ENCODE results near the gene TF.

TF gene

DNA sequence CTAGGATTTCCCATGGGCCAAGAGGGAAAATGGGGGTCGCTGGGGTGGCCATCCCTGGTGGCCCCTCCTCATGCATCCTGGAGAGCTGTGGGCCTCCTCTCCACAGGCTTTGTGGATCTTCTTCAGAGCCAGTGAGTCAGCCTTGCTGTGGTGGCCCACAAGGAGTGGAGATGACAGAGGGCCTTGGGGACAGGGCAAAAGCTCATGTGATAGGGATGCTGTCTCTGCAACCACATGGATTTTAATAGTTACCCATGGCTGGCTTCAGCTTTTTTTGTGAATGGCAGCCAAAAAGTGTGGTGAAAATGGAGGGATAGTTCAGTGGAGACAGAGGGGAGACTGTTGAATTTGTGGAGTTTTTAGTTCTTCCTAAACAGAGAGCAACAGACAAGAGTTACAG is 1.2 kb downstream of the TF start:
- DNase-seq (ENCODE audit: low spot score) = no peak

DNA sequence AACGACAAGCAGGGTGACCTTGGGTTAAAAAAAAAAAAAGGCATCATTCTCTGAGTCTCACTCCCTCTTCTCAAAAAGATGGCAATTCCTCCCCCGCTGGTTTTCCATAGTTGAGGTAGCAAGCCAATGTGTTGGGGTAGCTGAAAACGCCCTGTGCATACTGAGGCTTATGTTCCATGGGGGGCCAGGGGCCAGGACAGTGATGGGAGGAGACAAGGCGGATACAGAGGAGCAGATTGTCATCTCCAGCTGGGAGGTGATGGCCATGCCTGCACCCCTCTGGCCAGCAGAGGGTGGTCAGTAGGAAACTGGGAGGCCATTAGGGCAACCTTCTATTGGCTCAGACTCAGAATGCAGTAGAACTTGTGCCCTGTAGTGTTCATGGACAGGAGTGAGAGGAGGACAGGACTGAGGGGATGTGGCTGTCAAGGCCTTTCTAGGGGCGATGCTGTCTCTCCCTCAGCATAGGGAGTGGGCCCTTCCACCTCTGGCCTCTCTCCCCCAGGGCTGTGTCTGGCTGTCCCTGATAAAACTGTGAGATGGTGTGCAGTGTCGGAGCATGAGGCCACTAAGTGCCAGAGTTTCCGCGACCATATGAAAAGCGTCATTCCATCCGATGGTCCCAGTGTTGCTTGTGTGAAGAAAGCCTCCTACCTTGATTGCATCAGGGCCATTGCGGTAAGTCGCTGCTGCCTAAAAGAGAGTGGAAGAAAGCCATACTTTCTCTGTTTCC is 1.9 kb downstream of the TF start:
- DNase-seq (ENCODE audit: low spot score) = no peak

DNA sequence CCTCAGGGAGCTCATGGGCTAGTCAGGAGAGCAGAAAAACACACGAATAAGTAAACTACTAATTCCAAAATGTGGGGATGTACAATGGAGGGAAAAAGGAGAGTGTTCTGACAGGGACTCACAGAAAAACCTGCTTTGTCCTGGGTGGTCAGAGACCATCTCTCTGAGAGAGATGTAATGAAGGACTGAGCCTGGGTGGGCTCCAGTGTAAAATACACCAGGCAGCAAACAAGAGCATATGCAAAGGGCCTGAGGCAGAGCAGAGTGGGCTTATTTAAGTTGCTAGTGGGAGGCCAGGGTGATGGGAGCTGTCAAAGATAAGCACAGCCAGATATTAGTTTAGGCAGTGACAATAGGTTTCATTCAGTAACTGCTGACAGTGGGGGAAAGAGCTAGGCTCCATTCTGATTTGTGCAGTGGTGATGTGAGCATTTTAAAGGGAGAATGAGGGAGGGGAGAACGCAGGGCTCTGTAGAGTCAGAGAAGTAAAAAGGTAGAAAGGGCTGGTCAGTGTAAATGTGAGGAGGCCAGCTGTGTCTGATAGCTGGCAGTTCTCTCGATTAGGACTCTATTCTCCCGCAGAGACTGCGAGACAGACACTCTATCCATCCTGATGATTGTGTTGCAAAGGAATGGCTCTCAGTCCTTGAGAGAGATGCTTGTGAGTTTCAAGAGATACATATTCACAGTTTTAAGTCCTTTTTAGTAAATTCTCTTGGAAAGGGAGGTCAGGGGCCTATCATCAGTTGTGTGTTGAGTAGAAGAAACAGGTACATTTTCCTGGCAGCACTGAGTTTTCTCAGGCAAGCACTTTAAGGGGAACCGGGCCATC is 3.5 kb downstream of the TF start:
- DNase-seq (ENCODE audit: low spot score) = no peak

DNA sequence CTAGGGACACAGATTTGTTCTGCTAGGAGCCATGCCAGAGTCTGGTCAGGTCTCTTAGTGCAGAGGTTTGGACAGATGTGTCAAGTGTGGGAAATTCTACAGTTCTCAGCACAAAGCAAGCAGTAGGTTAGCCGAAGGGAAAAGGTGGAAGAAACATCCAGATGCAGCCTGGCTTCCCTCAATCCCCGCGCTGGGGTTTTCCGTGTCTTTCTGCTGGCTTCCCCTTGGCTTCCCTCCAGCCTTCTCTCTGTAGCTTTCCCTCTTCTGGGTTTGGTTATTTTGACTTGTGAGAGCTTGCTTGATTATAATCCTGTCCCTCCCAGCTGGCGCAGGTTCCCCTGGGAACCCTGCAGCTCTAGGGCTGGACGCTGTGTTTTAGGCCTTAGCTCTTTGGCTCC is 4.1 kb downstream of the TF start:
- no peak for DNase-seq (ENCODE audit: low spot score)

DNA sequence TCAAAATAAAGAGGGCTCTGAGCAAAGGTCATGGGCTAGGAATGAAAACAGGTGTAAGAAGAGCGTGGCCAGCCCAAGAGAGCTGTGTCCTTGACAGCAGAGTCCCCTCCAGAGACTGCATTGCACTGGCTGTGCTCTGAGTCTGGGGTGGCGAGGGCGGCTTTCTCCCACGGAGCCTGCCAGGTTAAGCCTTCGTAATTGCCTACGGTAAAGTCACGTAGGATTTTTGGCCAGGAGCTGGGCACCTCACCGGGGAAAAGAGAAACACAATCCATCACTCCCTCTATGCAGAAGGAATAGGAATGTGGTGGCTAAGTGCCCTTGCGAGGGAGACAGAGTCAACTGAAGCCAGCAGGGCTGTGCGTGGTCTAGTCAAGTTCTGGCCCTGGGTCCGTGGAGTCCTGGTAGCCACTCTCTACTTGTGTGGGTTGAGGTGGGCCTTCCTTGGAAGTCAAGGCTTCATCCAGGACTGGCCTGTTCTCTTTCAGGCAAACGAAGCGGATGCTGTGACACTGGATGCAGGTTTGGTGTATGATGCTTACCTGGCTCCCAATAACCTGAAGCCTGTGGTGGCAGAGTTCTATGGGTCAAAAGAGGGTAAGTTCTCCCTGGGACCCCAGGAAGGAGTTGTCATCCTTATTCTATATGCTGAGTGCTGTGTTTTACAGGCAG is 7.0 kb downstream of the TF start:
- DNase-seq (ENCODE audit: low spot score) = no peak

DNA sequence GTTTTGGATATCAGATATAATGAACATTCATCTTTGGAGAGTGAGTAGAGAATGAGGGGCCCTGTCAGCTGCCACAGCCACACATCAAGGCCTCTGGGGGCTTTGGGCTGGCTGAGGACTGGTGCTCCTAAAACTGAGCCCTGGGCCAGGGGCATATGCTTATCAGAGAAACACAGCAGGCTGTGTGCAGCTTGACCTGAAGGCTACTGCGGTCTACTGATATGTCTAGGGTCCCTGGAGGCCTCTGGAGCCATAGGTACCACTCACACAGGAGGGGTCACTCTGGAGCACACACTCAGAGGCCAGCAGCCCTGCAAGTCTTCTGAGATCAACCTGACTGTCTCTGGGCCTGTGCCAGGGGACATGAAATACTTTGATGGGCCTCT is 7.6 kb downstream of the TF start:
- DNase-seq (ENCODE audit: low spot score) = no peak

DNA sequence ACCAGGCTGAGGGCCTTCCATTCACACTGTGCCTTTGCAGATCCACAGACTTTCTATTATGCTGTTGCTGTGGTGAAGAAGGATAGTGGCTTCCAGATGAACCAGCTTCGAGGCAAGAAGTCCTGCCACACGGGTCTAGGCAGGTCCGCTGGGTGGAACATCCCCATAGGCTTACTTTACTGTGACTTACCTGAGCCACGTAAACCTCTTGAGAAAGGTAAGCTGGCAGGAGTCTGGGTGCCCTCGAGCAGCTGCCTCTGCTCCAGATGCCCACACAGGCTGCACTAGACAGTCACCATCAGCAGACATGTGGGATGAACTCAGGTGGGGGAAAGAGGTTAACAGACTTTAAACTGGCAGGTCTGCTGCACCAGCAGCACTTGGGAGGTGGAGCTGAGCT is 8.3 kb downstream of the TF start:
- no peak for DNase-seq (ENCODE audit: low spot score)

DNA sequence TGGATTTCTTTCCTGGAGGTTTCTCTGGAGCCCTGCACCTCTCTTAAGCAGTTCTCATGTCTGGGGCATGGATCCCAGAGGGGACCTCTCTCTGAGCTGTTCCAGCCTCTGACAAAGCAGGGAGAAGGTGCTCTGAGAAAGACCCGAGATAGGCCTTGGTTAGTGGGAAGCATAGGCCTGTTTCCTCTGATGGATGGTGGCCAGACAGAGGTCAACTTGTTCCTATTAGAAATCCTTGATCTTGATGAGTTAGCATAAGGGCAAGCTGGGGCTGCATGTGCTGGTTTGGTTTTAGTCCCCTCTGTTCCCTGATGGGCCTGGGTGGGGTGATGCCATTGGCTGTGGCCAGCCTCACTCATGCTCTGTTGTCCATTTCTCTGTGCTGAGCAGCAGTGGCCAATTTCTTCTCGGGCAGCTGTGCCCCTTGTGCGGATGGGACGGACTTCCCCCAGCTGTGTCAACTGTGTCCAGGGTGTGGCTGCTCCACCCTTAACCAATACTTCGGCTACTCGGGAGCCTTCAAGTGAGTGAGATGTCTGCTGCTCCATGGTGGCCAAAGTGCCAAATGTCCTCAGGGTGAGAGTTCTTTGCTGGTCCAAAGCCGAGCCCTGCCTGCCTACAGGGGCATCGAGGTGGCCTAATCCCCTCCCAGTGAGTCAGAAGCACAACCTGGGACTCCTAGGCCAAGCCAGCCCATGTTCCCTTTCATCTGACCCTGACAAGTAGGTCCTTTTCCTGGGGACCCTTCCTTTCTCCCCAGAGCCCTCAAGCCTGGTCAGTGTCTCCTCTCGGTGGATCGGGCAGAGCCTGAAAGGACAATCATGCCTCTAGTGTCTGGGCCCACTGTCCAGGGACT is 9.0 kb downstream of the TF start:
- DNase-seq (ENCODE audit: low spot score) = no peak

DNA sequence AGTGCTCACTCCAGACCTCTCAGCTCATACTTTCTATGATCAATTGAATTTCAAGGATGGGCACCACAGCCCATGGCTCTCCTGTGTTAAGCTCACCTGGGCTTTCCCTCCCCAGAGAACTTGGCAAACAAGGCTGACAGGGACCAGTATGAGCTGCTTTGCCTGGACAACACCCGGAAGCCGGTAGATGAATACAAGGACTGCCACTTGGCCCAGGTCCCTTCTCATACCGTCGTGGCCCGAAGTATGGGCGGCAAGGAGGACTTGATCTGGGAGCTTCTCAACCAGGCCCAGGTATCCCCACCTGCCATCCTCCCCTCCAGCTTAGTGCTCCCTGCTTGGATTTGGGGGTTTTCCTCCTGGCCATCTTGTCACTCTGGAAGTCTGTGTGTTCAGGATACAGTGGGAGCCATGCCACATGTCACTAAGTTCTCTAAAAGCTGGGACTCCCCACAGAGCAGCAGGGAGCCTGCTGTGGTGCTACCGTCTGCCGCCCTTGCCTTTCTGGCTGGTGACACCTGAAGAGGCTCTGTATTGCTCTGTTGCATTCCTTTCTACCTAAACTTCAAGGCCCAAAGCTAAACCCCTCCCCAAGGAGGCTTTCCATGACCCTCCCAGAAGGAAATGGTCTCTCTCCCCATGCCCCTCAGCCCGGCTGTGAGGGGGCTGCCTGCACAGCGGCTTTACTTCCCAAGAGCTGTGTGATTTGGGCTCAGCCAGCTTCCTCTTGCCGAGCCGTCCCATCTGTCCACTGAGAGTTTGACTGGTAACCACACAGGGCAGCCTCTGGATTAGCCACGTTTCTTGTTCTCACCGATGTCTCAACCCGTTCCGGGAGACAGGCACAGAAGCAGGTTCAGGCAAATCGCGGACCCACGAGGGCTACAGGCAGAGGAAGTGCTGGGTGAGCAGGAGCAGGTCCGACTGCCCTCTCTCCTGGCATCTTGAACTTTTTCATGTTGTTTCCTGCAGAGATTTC is 10.8 kb downstream of the TF start:
- no peak for DNase-seq (ENCODE audit: low spot score)

DNA sequence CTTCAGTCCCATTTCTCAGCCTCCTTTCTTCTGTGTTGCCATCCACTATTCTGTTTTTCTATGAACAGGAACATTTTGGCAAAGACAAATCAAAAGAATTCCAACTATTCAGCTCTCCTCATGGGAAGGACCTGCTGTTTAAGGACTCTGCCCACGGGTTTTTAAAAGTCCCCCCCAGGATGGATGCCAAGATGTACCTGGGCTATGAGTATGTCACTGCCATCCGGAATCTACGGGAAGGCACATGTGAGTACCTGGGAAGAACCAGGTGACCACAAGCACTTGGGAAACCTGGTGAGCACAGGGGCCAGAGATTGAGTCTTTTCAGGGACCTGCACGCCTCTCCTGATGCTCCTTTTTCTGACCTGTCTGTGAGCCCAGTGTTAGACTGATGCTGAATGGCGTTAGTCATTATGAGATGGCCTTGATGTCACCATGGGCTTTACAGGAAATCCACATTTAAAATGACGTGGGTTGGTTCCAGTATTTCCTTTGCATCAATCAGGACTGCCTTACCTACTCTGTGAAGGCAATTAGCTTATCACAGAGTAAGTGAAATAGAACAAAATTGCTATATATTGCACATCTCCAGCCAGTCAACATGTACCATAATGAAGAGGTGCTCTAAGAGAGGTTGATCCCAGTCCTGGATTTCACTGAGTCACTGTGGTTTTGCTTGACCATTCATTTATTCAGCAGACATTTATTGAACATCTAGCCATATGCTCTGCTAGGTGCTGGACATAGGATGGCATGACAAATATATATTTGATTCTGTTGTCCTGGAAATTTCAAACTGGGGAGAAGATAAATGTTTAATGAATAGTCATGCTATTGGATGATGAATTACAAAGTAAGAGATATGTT is 11.7 kb downstream of the TF start:
- DNase-seq (ENCODE audit: low spot score) = no peak

DNA sequence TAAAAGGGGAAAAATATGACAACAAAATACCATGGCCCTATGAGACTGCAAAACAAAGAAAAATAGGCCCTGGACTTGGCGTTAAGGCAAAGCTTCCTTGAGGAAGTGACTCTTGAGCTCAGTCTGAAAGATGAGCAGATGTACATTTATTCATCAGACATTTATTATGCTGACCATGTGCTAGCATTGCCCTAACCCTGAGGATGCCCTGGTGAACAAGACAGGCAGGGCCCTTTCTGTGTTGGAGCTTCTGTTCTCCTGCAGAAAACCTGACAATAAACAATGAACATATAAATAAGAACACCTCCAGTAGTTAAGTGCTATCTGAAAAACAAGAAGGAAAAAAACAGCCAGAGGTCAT is 12.4 kb downstream of the TF start:
- DNase-seq (ENCODE audit: low spot score) = no peak

DNA sequence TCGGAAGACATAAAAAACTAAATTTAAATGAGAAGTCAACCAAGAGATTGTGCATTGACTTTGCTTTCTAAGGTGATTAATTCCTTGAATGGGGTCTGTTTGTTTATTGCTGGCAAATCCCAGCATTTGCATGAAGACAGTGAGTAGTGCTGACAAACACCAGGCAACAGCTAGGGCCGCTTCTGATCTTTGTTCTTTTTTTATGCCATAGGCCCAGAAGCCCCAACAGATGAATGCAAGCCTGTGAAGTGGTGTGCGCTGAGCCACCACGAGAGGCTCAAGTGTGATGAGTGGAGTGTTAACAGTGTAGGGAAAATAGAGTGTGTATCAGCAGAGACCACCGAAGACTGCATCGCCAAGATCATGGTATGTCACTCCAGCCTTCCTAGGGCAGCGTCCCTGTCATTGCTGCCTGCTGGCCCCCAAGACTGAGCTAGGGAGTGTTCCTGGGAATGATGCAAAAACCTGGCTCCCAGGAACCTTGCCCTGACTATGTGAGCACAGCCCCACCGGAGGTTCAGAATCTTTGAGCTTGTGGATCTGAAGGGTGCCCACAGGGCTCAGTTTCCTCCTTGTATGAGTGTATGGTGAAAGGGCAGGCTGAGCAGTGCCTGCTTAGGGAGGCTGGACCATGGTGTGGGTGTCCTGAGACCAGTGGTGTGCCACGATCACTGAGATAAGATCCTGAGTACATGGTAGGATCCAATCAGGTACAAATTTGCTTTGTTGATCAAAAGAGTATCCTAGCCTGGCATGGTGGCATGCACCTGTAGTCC is 13.0 kb downstream of the TF start:
- DNase-seq (ENCODE audit: low spot score) = no peak

DNA sequence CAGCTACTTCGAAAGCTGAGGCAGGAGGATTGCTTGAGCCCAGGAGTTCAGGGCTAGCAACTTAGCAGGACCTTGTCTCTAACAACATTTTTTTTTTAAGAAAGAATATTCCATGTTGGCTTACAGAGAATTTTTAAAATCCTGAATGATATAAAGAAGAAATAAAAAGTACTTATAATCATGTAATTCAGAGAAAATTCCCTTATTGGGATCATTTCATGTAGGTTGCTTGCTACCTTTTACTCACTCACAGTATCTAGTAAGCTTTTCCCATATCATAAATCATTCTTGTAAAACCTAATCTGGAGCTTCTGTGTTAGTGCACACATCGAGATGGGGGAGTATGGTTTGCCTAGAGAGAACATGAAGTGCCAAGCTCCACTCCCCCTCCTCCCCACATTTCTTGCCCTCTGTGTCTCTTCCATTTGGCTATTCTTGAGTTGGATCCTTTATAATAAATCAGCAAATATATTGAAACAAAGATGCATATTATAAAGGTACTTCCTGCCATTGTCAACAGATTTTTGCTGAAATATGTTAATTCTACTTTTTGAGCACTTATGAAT is 13.6 kb downstream of the TF start:
- no peak for DNase-seq (ENCODE audit: low spot score)

DNA sequence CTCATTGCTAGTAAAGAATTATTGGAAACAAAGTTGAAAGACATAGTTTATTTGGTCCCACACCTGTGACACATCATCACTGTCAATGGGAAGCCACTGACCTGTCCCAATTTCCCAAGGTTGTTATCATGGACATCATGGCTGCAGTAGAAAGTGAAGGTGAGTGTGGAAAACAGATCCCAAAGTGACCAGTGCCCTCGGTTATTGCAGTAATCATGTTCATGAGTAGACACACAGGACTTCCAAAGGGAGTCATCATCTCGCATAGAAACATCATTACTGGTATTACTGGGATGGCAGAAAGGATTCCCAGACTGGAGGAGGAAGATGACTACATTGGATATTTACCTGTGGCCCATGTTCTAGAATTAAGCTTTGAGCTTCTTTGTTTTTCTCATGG is 14.7 kb downstream of the TF start:
- DNase-seq (ENCODE audit: low spot score) = no peak

DNA sequence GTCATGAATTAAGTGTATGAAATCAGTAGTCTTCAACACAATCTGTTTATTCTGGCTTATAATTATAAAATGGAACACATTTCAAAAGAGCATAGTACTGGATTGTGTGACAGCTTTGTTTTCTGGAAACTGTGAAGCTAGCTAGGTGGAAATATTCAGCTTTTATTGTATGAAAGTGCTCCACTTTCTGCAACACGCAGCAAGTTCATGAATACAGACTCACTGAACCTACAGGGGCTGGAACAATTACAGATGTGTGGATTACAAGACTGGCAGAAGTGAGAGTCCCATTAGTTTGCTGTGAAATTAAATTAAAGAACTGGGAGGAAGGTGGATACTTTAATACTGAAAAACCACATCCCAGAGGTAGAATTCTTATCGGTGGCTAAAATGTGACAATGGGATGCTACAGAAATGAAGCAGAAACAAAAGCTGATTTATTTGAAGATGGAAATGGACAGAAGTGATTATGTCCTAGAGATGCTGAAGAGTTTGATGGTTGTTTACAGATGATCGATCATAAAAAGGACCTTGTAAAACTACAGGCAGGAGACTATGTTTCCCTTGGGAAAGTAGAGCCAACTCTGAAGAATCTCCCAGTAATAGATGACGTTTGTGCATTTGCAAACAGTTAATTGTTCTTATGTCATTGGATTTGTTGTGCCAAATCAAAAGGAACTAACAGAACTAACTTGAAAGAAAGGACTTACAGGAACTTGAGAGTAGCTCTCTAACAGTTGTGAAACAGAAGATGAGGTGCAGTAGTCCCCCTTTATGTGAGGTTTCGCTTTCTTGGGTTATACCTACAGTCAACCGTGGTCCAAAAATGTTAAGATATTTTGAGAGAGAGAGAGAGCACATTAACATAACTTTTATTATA is 15.7 kb downstream of the TF start:
- no peak for DNase-seq (ENCODE audit: low spot score)

DNA sequence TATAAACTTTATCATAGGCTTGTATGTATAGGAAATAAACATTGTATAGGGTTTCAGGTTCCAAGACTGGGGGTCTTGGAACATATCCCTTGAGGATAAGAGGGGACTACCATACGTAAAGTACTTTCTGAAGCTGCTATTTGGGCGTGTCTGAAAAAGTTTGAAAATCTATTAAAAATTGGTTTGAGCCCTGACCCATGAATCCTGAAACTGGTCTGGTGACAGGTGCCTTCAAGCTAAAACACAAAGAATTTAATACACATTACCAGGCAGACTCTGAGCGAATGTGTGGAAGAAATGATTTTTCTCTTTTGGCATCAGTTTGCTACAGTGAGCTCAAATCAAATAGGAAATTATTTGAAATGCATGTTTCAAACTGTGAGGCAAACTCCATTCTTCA is 16.3 kb downstream of the TF start:
- DNase-seq (ENCODE audit: low spot score) = no peak

DNA sequence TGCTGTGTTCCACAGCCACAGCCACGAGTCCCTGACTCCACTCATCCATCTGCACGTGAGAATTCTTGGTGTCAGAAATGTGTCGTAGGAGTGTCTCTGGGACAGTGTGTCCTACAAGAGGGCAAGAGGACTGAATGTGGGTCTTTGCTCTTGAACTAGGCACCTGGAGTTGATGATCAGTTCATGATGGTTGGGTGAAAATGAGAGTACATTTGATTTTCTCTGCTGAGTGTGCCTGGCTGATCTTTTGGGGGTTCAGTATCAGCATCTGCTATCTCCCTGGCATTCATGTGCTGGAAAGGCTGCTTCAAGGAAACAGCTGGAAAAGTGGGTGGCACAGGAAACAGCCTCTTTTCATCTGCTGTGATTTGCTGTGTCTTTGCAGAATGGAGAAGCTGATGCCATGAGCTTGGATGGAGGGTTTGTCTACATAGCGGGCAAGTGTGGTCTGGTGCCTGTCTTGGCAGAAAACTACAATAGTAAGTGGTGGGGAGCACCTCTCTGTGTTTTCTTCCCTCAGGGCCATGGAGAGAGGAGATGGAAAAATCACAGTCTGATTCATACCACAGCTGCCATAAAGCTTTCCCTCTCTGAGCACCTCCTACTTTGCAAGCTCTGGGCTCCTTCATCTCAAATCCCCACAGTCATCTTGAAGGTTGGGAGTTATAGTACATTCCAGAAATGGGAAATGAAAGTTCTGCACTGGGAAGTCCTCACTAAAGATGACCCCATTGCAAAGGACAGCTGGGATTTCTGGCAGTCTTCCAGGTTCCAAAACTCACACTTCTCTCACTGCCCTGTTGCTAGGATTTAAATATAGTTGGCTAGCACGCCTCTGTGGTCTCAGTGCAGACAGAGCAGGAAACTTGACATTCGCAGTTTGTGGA is 17.8 kb downstream of the TF start:
- no peak for DNase-seq (ENCODE audit: low spot score)

Measured in GM03348 (cell line).